H9 (cell line): ENCODE data around the gene MCCC2. TPM values are rescaled to one million over a fixed set of nuclear protein-coding genes. Genes with fewer than 3 reads are reported as not detected.
"Not testable (repeated sequence)": the region's sequence is repeated elsewhere in the genome, so short reads cannot be mapped to it uniquely, and the experiment has no call there.

Experiments
- DNase-seq: peaks from one replicate; pipeline ENCODE4 v3.0.0-alpha.2; 2017
- H2AFZ ChIP-seq: one replicate; pipeline ENCODE4 v1.6.1; 2013; ENCODE audit warnings: mild to moderate bottlenecking, low read length, control low read depth, moderate library complexity
- H2AK5ac ChIP-seq: 2 replicates; pipeline ENCODE4 v1.6.1; 2013; ENCODE audit warnings: low read length, control low read depth, mixed read lengths; ENCODE audit not compliant: insufficient read length
- H2BK120ac ChIP-seq: one replicate; pipeline ENCODE4 v1.6.1; 2013; ENCODE audit warnings: low read depth, mild to moderate bottlenecking, low read length, control low read depth, inconsistent platforms; ENCODE audit not compliant: poor library complexity, severe bottlenecking
- H2BK12ac ChIP-seq: 2 replicates; pipeline ENCODE4 v1.6.1; 2013; ENCODE audit warnings: low read length, control low read depth, mixed read lengths, low read depth; ENCODE audit not compliant: insufficient read length
- H2BK15ac ChIP-seq: 2 replicates; pipeline ENCODE4 v1.6.1; 2013; ENCODE audit warnings: low read depth, low read length, control low read depth
- H2BK20ac ChIP-seq: one replicate; pipeline ENCODE4 v1.6.1; 2013; ENCODE audit warnings: low read depth, mild to moderate bottlenecking, low read length, control low read depth, inconsistent platforms; ENCODE audit not compliant: poor library complexity, severe bottlenecking
- H2BK5ac ChIP-seq: 2 replicates; pipeline ENCODE4 v1.6.1; 2013; ENCODE audit warnings: low read length, control low read depth, mixed read lengths; ENCODE audit not compliant: insufficient read length
- H3K14ac ChIP-seq: 2 replicates; pipeline ENCODE4 v1.6.1; 2013; ENCODE audit warnings: low read length, control low read depth; ENCODE audit not compliant: insufficient read depth
- H3K18ac ChIP-seq: 2 replicates; pipeline ENCODE4 v1.6.1; 2013; ENCODE audit warnings: low read depth, mild to moderate bottlenecking, mixed read lengths, low read length, control low read depth; ENCODE audit not compliant: insufficient read length
- H3K23ac ChIP-seq: 2 replicates; pipeline ENCODE4 v1.6.1; 2013; ENCODE audit warnings: low read length, control low read depth, mixed read lengths, low read depth; ENCODE audit not compliant: insufficient read length
- H3K23me2 ChIP-seq: 2 replicates; pipeline ENCODE4 v1.6.1; 2013; ENCODE audit warnings: low read depth, mild to moderate bottlenecking, mixed read lengths, low read length, control low read depth; ENCODE audit not compliant: insufficient read length, poor library complexity, severe bottlenecking
- H3K27ac ChIP-seq: 2 replicates; pipeline ENCODE4 v1.5.1; 2013; ENCODE audit warnings: low read length, control low read depth, mixed read lengths, low read depth; ENCODE audit not compliant: insufficient read length
- H3K27me3 ChIP-seq: 2 replicates; pipeline ENCODE4 v1.6.1; 2013; ENCODE audit warnings: low read length, control low read depth, inconsistent platforms; ENCODE audit not compliant: insufficient read depth
- H3K4ac ChIP-seq: 2 replicates; pipeline ENCODE4 v1.6.1; 2013; ENCODE audit warnings: low read depth, mild to moderate bottlenecking, control low read depth, inconsistent platforms, low read length, moderate library complexity
- H3K4me1 ChIP-seq: 2 replicates; pipeline ENCODE4 v1.6.1; 2013; ENCODE audit warnings: low read length, control low read depth, inconsistent platforms; ENCODE audit not compliant: insufficient read depth
- H3K4me2 ChIP-seq: 2 replicates; pipeline ENCODE4 v1.6.1; 2013; ENCODE audit warnings: low read length, control low read depth, mixed read lengths; ENCODE audit not compliant: insufficient read length, insufficient read depth
- H3K56ac ChIP-seq: 2 replicates; pipeline ENCODE4 v1.6.1; 2013; ENCODE audit warnings: low read depth, mild to moderate bottlenecking, mixed read lengths, low read length, control low read depth; ENCODE audit not compliant: insufficient read length
- H3K79me1 ChIP-seq: 2 replicates; pipeline ENCODE4 v1.6.1; 2013; ENCODE audit warnings: low read depth, mild to moderate bottlenecking, moderate library complexity, low read length, control low read depth, inconsistent platforms; ENCODE audit not compliant: insufficient read depth, poor library complexity, severe bottlenecking
- H3K79me2 ChIP-seq: 2 replicates; pipeline ENCODE4 v1.6.1; 2013; ENCODE audit warnings: low read length, control low read depth, inconsistent platforms; ENCODE audit not compliant: insufficient read depth
- H3K9ac ChIP-seq: 2 replicates; pipeline ENCODE4 v1.6.1; 2013; ENCODE audit warnings: low read length, control low read depth, mixed read lengths; ENCODE audit not compliant: insufficient read length; ENCODE audit errors: extremely low read depth
- H3K9me3 ChIP-seq: one replicate; pipeline ENCODE4 v1.6.1; 2013; ENCODE audit warnings: low read depth, low read length, inconsistent platforms; ENCODE audit not compliant: control insufficient read depth
- H3T11ph ChIP-seq: one replicate; pipeline ENCODE4 v1.6.1; 2013; ENCODE audit warnings: mild to moderate bottlenecking, low read length, control low read depth, inconsistent platforms
- H4K20me1 ChIP-seq: one replicate; pipeline ENCODE4 v1.6.1; 2013; ENCODE audit not compliant: control insufficient read depth, insufficient read length, insufficient read depth
- H4K5ac ChIP-seq: 2 replicates; pipeline ENCODE4 v1.6.1; 2013; ENCODE audit warnings: low read depth, mild to moderate bottlenecking, mixed read lengths, low read length, control low read depth; ENCODE audit not compliant: insufficient read length
- H4K8ac ChIP-seq: replicated peaks from 2 replicates; pipeline ENCODE4 v1.6.1; 2013; ENCODE audit warnings: low read length, control low read depth, mixed read lengths, low read depth; ENCODE audit not compliant: insufficient read length
- H4K91ac ChIP-seq: 2 replicates; pipeline ENCODE4 v1.6.1; 2013; ENCODE audit warnings: low read depth, mild to moderate bottlenecking, moderate library complexity, mixed read lengths, low read length, control low read depth; ENCODE audit not compliant: insufficient read length
- H3K27ac Mint-ChIP-seq, 3 experiments: 2 replicates in 2 of 3; 3 replicates in 1 of 3; pipeline ENCODE4 v1.8.0; 2020 to 2021; ENCODE audit warnings: mixed read lengths in 3 of 3, mild to moderate bottlenecking in 1 of 3, moderate library complexity in 1 of 3
- H3K27me3 Mint-ChIP-seq: 2 replicates; pipeline ENCODE4 v1.8.0; 2021; ENCODE audit warnings: low read depth, mild to moderate bottlenecking, moderate library complexity, mixed read lengths
- H3K36me3 Mint-ChIP-seq, 3 experiments: 2 replicates in 2 of 3; 3 replicates in 1 of 3; pipeline ENCODE4 v1.8.0; 2020 to 2021; ENCODE audit warnings: low read depth in 3 of 3, mixed read lengths in 3 of 3; ENCODE audit not compliant: insufficient read depth in 1 of 3
- H3K4me1 Mint-ChIP-seq, 2 experiments: 2 replicates each; pipeline ENCODE4 v1.8.0; 2020; ENCODE audit warnings: mixed read lengths in 2 of 2
- H3K4me3 Mint-ChIP-seq, 2 experiments: 2 replicates in 1 of 2; 3 replicates in 1 of 2; pipeline ENCODE4 v1.8.0; 2020 to 2021; ENCODE audit warnings: mild to moderate bottlenecking in 2 of 2, mixed read lengths in 2 of 2, moderate library complexity in 1 of 2
- H3K9me3 Mint-ChIP-seq, 2 experiments: 2 replicates in 1 of 2; 3 replicates in 1 of 2; pipeline ENCODE4 v1.8.0; 2020; ENCODE audit warnings: mild to moderate bottlenecking in 2 of 2, mixed read lengths in 2 of 2, moderate library complexity in 1 of 2
- CTCF ChIP-seq: fragments of 200-600 bp; sonication (generic); conservative IDR thresholded peaks from 3 replicates; pipeline ENCODE4 v1.8.0; 2021; ENCODE audit warnings: antibody characterized with exemption, mild to moderate bottlenecking
- WGBS: extraction: QIAGEN DNeasy Blood & Tissue Kit; methylation state at CpG from one replicate; pipeline ENCODE4 v1.1.7; 2013; ENCODE audit warnings: missing lambda C conversion rate, low lambda C conversion rate, mixed read lengths; ENCODE audit not compliant: insufficient read length; ENCODE audit errors: extremely low coverage; 5-methylcytosine and 5-hydroxymethylcytosine counted together
- total RNA-seq: library from RNA; stranded (reverse); gene quantifications from 2 replicates; pipeline ENCODE4 v1.2.1, GENCODE V29; 2021

MCCC2 gene
- total RNA-seq, 1 experiment from 2014 or later, result 62.7 TPM

- Histone ChIP-seq H2BK15ac (no peak overlapping the region), H2BK20ac (no peak overlapping the region), H3K79me1 (no peaks in the 10 kb centered on the region), H3K79me2 (no peaks in the 10 kb centered on the region), H2AK5ac (no peak overlapping the region), H3K27ac (no peak overlapping the region), H3K56ac (no peak overlapping the region), H3K4me2 (no peak overlapping the region), H3K4ac (no peak overlapping the region), H2AFZ (no peak overlapping the region), H4K8ac (no peak overlapping the region), H2BK5ac (no peak overlapping the region), H4K20me1 (no peaks in the 10 kb centered on the region), H2BK12ac (no peak overlapping the region), H3K27me3 (no peaks in the 10 kb centered on the region), H3K14ac (no peak overlapping the region), H3K4me1 (no peaks in the 10 kb centered on the region), H3K9ac (no peak overlapping the region), H3K23ac (no peak overlapping the region), H3K23me2 (no peaks in the 10 kb centered on the region), H4K5ac (no peak overlapping the region), H3K9me3 (no peaks in the 10 kb centered on the region), H2BK120ac (no peak overlapping the region), H4K91ac (no peak overlapping the region), H3T11ph (no peak overlapping the region), H3K18ac (no peak overlapping the region)
- Mint-ChIP-seq H3K36me3 (peaks cover 0 to 2% (median 2%) of the 10 kb centered on the region in 3 experiments; a peak in 3 of 7 replicates), H3K27me3 (no peaks in the 10 kb centered on the region), H3K4me3 (no peak overlapping the region), H3K9me3 (no peaks in the 10 kb centered on the region; a peak in 1 of 5 replicates), H3K4me1 (no peaks in the 10 kb centered on the region), H3K27ac (peak overlapping the region in 1 of 3 experiments; percentile 28; a peak in 1 of 7 replicates)
- no peak for DNase-seq
- no peak for TF ChIP-seq CTCF
- no CpG with 5 or more reads among the region's 6 CpGs for WGBS
Observed at GRCh38 chr5:71663191-71663969, 76.2 kb downstream of the MCCC2 start.

GRCh38 chr5:71664615-71665014 lies 77.5 kb downstream of the MCCC2 start:
- H3K14ac ChIP-seq, result not testable (repeated sequence)

More at GRCh38 chr5:71664615-71665014, 77.5 kb downstream of the MCCC2 start:
- H3K27me3 ChIP-seq, H3K23ac ChIP-seq, H3K18ac ChIP-seq, H2BK5ac ChIP-seq, H3K9me3 Mint-ChIP-seq, H3K23me2 ChIP-seq, H4K8ac ChIP-seq, H3K27ac Mint-ChIP-seq, H3K9ac ChIP-seq, H3K36me3 Mint-ChIP-seq, H2BK15ac ChIP-seq, H4K5ac ChIP-seq, H3K56ac ChIP-seq, H3K4me1 Mint-ChIP-seq, H3K9me3 ChIP-seq, H3K27ac ChIP-seq, H2BK20ac ChIP-seq, H2AK5ac ChIP-seq, H3K79me2 ChIP-seq, H3K4me3 Mint-ChIP-seq, H2BK120ac ChIP-seq, H3K4me1 ChIP-seq, DNase-seq, H3K4me2 ChIP-seq, H3K79me1 ChIP-seq, H3T11ph ChIP-seq, H3K4ac ChIP-seq, H2AFZ ChIP-seq, H3K27me3 Mint-ChIP-seq, H2BK12ac ChIP-seq, H4K91ac ChIP-seq, H4K20me1 ChIP-seq: not testable (repeated sequence)
- WGBS, result no CpG with 5 or more reads among the region's 3 CpGs
